HG03097 (cell line): ENCODE measurements around the gene ABI1.

Source experiments
- ATAC-seq: cut with Tn5 transposase; IDR thresholded peaks from one replicate; pipeline ENCODE4 v1.9.1; 2021; ENCODE audit not compliant: unreplicated experiment, low FRiP score

Gene ABI1

GRCh38 chr10:26725837-26726727, 134.7 kb downstream of the ABI1 start:
- no peak for ATAC-seq

GRCh38 chr10:26723016-26723415, 137.7 kb downstream of the ABI1 start:
- no peak for ATAC-seq

GRCh38 chr10:26721561-26721960, 139.2 kb downstream of the ABI1 start:
- ATAC-seq = no peak

GRCh38 chr10:26717476-26717875, 143.3 kb downstream of the ABI1 start:
- no peak for ATAC-seq

GRCh38 chr10:26715137-26715487, 145.6 kb downstream of the ABI1 start:
- no peak for ATAC-seq

GRCh38 chr10:26714415-26715136, 146.2 kb downstream of the ABI1 start:
- ATAC-seq = no peak

- no peak for ATAC-seq
These were observed 149.4 kb downstream of the ABI1 start for GRCh38 chr10:26711324-26711723.

GRCh38 chr10:26706936-26707335, 153.8 kb downstream of the ABI1 start:
- no peak for ATAC-seq

- ATAC-seq = no peak
These were observed 154.6 kb downstream of the ABI1 start for GRCh38 chr10:26706206-26706605.

- ATAC-seq = no peak
These were observed 156.8 kb downstream of the ABI1 start for GRCh38 chr10:26703974-26704373.

- no peak for ATAC-seq
These were observed 157.7 kb downstream of the ABI1 start for GRCh38 chr10:26703096-26703495.

GRCh38 chr10:26700884-26701630, 159.7 kb downstream of the ABI1 start:
- ATAC-seq = no peak

- no peak for ATAC-seq
These were observed 161.1 kb downstream of the ABI1 start for GRCh38 chr10:26699631-26700030.

- no peak for ATAC-seq
These were observed 161.8 kb downstream of the ABI1 start for GRCh38 chr10:26698909-26699308.

GRCh38 chr10:26697922-26698608, 162.7 kb downstream of the ABI1 start:
- ATAC-seq = no peak

GRCh38 chr10:26697163-26697921, 163.4 kb downstream of the ABI1 start, which contains the start of gene PDSS1:
Gene PDSS1 (plus strand): TSS chr10:26697701. CDS start chr10:26697712, 11 bp downstream.
- peak; percentile 85 for ATAC-seq

- ATAC-seq = peak; percentile 3
These were observed 164.0 kb downstream of the ABI1 start for GRCh38 chr10:26696786-26697162.
